HG02852 (cell line): ENCODE measurements around the gene MCTP2.
A peak's percentile ranks its signal among the peaks of the same experiment; 100 is the strongest.
"Not testable (repeated sequence)": the region's sequence is repeated elsewhere in the genome, so short reads cannot be mapped to it uniquely, and the experiment has no call there.

Experiments used
- ATAC-seq: cut with Tn5 transposase; IDR thresholded peaks from one replicate; pipeline ENCODE4 v1.9.1; 2021; ENCODE audit warnings: mild to moderate bottlenecking, moderate library complexity; ENCODE audit not compliant: unreplicated experiment

The MCTP2 gene

DNA sequence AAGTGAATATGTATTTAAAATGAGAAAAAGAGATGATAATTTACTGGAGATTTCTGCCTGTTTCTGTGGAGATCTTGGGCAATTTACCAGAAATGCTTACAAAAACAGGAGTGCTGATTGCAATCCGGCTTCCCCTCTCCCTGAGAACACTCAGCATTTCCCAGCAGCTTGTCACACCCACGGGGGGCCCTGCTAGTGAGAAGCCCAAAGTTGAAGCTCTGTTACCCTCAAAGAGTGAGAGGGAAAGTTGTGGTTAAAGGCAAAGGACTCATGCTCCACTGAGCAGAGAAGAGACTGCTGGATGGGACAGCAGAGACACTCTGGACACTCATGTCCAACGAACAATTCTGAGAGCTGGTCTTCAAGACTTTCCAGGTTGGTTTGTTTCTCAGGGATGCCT, 2.9 kb downstream of the MCTP2 start:
- ATAC-seq = no peak

DNA sequence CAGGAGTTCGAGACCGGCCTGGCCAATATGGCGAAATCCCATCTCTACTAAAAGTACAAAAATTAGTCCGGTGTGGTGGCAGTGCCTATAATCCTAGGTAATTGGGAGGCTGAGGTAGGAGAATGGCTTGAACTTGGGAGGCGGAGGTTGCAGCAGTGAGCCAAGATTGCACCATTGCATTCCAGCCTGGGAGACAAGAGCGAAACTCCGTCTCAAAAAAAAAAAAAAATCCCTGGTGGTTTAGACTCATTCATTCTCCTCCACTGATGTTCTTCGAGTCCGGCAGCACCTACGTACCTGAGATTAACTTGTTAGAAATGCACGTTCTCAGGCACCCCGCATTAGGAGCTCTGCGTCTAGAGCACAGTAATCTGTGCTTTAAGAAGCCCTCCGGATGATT, 3.7 kb downstream of the MCTP2 start:
- ATAC-seq = no peak

DNA sequence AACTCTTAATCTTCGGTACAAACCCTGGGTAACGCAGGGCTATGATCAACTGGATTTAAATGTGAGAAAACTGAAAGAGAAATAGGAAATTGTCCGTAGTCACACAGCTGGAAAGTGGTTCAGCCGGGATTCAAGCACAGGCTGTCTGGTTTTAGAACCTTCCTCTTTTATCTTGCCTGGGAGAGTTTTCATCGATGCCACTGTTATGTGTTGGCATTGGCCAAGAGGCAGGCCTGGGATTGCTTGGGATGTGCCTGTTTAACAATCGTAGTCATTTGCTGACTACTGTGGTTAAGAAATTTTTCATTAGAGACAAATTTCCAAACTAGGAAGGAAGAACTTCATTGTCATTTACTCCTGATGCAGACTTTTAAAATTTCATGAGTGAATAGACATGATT, 4.3 kb downstream of the MCTP2 start:
- no peak for ATAC-seq

DNA sequence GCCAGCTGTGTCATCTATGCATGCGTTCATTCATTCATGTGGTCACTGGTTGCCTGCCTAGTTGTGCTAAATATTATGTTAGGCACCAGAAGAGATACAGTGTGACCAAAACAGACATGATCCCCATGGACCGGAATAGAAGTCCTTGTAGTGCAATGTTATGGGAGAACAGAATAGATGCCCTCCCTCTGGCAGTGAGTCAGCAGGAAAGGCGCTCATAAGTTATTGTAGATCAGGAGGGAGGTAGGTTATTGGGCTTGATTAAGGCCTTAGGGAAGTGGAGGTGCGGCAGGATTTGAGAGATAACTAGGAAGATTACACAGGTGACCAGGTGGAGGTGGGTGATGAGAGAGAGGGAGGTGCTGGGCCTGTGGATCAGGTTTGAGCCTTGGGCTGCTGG, 5.2 kb downstream of the MCTP2 start:
- no peak for ATAC-seq

DNA sequence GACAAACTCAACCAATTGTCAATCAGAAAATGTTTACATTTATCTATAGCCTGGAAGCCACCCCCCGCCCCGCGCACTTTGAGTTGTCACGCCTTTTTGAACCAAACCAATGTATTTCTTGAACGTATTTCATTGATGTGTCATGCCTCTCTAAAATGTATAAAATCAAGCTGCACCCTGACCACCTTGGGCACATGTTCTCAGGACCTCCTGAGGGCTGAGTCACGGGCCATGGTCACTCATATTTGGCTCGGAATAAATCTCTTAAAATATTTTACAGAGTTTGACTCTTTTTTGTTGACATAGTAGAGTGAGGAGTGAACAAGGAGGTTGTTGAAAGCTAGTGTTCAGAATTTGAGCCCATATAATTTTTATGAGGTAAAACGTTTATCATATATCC, 6.5 kb downstream of the MCTP2 start:
- no peak for ATAC-seq

DNA sequence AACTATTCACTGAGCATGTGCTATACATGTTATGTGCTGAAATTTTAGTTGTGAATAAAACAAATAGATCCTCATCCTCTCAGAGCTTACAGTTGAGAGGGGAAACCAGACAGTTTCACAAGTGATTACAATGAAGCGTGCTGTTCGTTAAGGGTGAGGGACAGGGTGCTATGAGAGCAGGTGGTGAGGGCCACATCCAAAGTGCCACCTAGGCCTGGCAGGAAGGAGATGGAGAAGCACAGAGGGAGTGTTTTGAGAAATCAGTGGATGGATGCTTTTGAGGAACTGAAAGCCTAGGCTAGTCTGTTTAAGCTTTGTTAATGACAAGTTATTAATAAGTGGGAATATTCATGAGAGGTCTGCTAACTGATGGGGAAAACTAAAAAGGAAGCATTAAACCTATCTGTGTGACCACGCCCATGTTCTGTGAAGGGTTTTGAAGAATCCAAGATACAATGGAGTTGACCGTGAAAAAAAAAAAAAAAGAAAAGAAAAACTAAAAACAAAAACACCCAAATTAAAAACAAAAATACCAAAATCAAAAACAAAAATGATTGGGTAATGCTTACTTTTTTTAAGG, 7.3 kb downstream of the MCTP2 start:
- peak; percentile 49 for ATAC-seq

DNA sequence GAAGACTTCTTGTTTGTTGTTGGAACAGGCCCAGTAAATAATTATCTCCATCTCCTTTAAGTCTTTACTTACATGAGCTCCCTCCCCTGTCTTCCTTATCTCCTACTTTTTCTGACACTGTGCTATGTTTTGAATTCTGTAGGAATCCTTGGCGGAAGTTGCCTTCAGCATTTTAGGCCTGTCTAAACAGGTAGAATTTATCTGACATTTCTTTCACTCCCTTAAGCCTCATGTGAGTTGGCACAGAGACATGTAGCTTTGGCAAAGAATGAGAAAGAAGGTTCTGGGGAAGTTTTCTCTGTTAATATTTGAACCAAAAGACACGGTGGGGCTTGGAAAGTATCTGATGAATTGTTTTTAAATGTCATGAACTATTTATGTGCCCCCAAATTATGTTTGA, 8.1 kb downstream of the MCTP2 start:
- no peak for ATAC-seq

DNA sequence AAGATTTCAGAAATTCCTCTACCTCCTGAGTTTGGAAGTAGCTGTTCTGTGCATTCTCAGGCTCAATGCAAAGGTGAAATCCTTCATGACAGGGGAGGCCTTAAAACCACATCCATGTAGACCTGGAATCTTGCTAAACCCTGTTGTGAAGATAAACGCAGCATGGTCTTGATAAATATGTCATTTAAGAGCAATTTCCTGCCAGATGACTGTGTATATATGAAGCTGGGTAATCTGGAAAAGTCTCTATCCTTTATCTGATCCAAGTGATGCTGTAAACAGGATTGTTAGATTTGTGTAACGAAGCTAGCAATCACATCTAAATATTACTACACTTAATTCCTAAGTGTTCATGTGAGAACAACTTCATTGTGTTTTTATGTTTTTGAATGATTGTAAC, 9.1 kb downstream of the MCTP2 start:
- no peak for ATAC-seq

DNA sequence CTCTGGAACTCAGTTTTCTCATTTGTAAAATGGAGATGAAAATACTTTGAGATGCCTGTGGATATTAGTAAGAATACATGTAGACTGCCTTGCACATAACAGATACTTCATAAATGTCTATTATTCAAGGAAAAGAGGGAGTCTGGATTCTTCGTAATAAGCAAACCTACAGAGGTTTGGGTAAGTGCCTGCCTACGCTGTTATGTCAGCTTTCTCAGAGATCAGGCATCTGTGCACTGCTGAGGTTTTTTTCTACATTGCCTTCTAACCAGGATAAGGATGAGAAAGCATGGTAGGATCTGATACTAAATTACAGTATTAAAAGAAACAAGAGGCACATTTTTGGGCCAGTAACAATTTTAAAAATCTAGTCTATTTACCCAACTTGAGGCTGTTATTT, 10.9 kb downstream of the MCTP2 start:
- no peak for ATAC-seq

DNA sequence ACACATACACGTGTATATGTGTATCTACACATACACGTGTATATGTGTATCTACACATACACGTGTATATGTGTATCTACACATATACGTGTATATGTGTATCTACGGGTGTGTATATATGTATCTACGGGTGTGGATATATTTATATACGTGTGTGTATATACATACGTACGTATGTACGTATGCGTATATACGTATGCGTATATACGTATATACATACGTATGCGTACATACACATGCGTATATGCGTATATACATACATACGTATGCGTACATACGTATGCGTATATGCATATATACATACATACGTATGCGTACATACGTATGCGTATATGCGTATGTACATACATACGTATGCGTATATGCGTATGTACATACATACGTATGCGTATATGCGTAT, 11.6 kb downstream of the MCTP2 start:
- not testable (repeated sequence) for ATAC-seq

DNA sequence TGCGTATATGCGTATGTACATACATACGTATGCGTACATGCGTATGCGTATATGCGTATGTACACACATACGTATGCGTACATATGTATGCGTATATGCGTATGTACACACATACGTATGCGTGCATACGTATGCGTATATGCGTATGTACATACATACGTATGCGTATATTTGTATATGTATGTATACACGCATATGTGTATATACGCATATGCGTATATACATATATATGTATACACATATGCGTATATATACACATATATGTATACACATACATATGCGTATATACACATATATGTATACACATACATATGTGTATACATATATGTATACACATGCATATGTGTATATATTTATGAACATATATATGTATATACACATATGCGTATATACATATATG, 12.1 kb downstream of the MCTP2 start:
- no peak for ATAC-seq

DNA sequence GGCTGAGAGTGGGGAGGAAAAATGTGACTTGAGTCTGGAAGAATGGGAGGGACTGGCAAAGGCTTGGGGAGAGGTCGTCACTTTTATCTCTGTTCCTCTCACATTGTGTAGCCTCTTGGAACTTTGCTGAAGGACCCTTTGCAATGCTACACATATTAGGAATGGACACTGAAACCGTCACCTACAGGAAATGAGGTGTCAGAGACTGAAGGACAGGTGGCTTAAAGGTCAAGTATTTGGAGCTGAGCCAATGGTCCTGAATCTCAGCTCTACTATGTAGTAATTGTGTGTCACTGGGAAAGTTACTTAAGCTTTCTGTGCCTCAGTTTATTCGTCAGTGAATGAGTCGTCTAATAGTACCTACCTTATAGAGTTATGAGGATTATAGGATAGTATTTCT, 14.7 kb downstream of the MCTP2 start:
- ATAC-seq = no peak

DNA sequence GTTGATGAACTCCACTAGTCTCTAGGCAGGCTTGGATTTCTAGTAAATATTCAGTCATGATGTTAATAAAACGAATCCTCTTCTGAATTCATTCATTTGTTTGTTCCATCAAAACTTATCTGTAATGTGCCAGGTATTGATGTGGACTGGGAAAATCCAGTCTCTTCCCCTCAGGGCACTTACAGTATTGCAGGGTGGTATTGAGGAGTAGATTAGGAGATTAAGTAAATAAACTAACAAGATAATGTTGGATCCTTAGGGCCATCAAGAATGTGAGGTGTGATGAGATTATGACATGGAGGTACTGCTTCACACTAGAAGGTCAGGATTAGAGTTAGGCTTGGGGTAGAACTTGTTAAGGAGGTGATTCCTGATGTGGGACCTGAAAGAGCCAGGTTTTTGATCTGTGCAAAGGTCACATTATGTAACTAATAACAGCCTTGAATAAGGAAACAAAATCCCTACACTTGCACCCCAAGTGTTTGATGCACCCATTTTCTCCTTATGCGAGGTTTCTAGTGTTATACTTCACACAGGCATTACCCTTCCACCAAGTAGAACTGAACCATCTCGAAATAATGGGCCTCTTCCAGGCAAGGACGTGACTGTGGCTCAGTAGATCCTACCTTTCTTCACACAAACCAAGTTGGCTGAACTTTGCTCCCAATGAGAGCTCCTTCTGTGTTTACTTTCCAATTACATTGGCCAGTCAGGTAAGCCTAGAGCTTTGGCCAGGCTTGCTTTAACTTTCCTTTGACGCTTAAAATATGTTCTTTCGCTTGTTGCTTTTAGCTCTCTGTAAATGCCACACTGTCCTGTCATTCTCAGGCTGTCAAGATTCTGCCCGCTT, 16.7 kb downstream of the MCTP2 start:
- ATAC-seq = no peak

DNA sequence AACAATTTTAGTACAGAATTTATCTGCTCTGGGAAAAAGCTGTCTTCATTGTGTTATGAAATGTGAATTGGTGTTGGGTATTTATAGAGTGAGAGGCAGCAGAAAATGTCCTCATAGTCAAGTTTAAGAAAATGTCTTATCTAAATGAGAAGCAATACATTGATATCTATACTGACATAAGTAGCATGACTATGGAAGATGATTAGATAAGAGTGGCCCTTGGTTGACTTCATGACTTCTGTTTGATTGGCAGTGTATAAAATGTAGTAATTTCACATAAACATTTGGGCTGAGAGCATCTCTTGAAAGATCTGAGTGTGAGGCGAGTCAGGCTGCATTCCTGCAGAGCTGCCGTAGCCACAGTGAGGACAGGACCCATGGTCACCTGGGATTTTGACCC, 19.4 kb downstream of the MCTP2 start:
- ATAC-seq = no peak

DNA sequence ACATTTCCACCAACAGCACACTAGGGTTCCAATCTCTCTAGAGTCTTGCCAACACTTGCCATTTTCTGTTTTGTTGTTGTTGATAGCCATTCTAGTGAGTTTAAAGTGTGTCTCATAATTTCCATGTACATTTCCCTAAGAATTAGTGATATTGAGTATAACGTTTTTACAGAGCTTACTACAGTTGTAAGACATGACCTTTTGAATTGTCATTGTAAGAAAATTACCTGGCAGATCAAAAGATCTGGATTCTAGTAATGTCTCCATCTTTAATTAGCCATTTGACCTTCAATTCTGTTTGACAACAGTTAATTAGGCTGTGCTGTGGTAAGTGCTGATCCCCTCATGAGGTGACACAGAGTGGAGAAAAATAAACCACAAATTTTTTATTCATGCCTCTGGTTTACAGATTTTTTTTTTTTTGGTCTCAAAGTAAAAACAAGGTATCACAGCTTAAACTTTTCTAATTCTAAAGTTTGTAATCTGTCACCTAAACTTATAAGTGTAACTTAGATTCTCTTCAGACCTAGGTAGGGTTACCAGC, 20.9 kb downstream of the MCTP2 start:
- ATAC-seq = no peak

DNA sequence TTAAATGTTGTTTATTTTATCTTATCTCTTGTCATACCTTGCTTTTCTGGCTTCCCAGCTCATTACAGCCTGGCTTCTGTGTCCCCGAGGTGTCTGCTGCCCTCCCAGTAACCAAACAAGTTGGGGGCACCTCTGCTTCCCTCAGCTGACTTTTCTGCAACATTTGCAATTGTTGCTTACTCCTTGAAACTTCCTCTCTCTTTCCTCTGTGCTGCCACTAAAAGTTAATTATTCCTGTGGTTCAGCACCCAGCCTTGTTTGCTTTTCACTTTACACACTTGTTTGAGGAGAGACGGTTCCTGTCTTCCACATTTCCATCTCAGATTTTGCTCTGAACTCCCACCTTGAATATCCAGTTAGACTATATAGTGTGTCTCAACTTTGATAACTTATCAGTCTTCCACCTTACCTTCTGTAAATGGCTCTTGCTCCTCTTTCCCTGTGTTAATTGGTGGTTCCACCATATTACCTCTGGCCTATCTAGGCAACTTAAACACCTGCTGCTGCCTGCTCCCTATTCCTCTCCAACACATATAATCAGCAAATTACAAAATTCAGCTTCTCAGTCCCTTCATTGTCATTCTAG, 21.6 kb downstream of the MCTP2 start:
- ATAC-seq = no peak

DNA sequence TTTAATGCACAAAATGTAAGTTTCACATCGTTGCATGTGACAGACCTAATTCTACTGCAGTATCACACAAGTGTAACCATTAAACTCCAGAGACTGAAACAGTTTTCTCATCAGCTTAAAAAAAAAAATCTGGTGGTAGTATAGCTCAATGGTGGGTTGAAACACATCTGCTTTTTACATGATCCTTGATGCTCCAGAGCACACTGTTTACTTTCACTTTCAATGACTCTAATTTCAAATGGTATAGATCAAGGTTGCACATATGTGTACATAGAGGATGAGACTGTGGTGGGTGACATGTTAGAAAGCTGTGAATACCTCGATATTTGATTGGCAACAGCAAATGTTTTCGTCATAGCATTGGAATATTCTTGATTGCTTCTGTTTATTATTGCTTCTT, 22.4 kb downstream of the MCTP2 start:
- peak; percentile 71 for ATAC-seq

DNA sequence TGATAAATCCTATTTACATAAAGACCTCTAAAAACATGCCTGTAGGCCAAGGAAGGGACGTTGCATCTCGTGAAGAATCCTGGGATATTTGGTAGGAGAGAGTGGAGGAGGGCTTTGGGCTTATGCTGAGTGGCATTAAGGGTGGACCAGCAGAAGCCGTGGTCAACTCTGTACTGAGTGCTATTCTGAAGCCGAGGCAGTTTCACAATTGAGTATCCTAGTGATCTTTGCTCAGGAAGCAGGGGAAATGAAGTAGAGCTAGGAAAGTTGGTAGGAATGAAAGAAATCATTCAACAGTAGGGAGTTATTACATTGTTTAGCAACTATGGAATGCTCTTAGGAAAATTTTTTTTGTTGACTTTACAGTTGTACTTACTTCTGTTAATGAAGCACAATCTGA, 24.2 kb downstream of the MCTP2 start:
- no peak for ATAC-seq

DNA sequence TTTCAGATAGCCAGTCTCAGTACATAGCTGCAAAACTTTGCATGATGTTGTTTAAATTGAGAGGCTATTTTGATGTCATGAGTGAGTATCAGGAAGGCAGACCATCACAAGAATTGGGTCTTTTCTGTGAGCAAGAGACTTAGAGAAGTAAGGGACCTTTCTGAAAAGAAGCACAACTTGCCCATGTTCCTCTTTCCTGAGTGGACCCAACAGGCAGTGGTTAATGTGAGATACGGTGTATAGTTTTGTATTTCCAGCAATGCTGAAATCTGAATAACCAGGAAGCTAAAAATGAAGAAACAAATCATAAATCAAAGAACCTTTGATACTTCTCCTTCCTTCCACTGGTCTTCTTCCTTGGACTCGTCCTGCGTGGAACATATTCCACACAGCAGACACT, 25.1 kb downstream of the MCTP2 start:
- no peak for ATAC-seq

DNA sequence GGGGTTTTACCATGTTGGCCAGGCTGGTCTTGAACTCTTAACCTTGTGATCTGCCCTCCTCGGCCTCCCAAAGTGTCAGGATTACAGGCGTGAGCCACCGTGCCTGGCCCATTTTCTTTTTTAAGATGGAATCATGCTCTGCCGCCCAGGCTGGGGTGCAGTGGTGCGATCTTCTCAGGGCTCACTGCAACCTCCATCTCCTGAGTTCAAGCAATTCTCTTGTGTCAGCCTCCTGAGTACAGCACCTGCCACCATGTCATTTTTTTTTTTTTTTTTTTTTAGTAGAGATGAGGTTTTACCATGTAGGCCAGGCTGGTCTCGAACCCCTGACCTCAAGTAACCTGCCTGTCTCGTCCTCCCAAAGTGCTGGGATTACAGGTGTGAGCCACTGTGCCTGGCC, 26.4 kb downstream of the MCTP2 start:
- ATAC-seq = not testable (repeated sequence)

DNA sequence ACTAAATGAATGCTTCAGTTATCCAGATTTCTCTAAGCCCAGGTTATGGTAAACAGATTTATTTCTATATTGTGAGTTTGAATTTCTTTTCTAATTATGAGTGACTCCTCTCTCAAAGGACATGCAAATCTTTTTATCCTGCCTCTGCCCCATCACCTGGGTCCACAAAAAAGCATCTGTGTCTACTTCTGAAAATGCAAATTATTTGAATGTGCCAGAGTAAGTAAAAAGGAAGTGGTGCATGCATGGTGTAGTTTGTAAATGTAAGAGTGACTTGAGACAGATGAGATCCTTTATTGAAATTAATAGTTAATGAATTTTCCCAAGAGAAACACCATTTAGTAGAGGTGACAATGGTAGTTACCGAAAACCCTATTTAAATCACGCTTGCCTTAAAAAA, 26.9 kb downstream of the MCTP2 start:
- ATAC-seq = peak; percentile 49

DNA sequence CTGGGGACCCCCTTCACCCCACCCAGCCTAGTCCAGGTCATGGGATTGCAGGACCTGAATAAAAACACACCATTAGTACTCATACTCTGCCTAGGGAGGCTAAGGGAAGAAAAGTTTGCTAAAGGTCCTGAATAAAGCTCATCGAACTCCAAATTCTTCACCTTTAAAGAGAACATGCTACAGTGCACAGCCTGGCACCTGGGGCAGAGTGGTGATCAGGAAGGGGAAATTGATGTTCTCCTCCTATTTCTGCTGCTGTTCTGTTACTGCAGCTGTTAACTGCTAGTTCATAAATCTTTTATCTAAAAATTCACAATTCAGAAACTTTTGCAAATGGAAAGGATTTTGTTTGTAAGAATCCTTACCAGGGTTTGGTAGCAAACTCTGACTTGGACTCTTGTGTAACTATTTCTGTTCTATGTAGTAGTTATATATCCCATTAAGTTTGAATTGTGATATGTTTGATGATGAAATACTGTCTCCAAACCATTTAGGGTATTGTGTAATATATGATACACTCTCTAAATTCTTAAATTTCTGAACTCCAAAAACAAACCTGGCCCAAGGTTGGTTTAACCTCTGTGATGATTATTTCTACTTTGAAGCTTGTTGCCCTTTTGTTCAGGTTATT, 27.9 kb downstream of the MCTP2 start:
- no peak for ATAC-seq
